GM12892 (cell line): ENCODE data around the gene ACCSL.

Experiments used
- POLR2A ChIP-seq: IDR thresholded peaks from 2 replicates; pipeline ENCODE4 v1.6.1; 2011; ENCODE audit warnings: low read depth, low read length, control low read depth
- POLR2AphosphoS5 ChIP-seq: IDR thresholded peaks from 2 replicates; pipeline ENCODE4 v1.6.1; 2011; ENCODE audit warnings: low read depth, low read length, control low read depth

- TF ChIP-seq POLR2A (no peak), POLR2AphosphoS5 (no peak)
Measured at GRCh38 chr11:44058275-44058674, 10.5 kb downstream of the ACCSL start.
